Activated CD4-positive, alpha-beta T cell treated with anti-CD3 and anti-CD28 coated beads for 48 hours (primary cell): ENCODE data around the gene NPFFR1.
A peak's percentile ranks its signal among the peaks of the same experiment; 100 is the strongest.
"Not testable (repeated sequence)": the region's sequence is repeated elsewhere in the genome, so short reads cannot be mapped to it uniquely, and the experiment has no call there.

Experiments
- DNase-seq: peaks from one replicate; pipeline ENCODE4 v3.0.0-alpha.2; 2020

NPFFR1 gene

DNA sequence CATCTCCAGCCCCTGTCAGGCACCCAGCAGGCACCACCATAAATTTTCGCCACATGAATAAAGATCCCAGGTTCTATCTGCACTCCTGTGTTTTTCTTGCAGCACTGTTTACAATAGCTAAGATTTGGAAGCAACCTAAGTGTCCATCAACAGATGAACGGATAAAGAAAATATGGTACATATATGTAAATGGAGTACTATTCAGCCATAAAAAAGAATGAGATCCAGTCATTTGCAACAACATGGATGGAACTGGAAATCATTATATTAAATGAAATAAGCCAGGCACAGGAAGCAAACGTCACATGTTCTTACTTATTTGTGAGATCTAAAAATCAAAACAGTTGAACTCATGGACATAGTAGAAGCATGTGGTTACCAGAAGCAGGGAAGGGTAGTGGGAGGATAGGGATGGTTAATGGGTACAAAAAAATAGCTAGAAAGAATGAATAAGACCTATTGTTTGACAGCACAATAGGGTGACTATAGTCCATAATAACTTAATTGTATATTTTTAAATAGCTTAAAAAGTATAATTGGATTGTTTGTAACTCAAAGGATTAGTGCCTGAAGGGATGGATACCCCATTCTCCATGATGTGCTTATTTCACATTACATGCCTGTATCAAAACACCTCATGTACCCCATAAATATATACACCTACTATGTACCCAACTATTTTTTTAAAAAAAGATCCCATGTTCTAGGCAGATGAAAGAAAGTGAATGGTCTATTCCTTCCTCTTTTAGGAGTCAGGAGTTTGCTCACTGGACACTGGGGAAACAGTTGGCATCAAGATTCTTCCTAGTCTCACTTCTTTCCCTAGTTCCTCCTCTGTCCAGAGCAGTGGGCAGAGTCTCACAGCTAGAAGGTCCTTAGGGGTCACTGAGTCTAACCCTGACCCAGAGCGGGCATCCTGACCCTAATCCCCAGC is 1.0 kb upstream of the NPFFR1 start:
- DNase-seq, result no peak

DNA sequence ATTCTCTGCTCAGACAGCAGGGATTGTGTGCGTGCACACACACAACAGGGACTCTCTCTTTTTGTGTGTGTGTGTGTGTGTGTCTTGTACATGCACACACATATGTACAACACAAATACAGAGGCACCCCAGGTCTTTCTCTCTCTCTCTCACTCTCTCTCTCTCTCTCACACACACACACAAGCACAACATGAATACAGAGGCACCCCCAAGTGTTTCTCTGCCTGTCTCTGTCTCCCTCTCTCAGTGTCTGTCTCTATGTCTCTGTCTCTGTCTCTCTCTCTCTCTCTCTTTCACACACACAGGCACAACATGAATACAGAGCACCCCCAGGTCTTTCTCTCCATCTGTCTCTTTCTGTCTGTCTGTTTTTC is 746 bp downstream of the NPFFR1 start:
- no peak for DNase-seq

DNA sequence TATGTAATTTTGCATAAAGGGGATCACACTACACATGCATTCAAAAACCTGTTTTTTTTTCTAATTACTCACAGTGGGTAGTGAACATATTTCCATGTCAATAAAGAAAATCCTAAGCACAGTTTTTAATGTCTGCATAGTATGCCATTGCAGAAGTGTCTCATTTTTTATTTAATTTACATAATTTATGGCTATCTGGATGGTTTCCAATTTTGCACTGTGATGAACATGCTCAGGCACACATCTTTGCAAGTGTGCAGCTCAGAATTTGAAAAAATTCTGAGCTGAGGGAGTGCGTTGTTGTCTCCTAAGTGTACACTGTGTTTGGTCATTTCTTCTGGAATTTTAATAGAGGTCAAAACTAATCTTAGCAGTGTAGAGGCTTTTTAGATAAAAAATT is 2.2 kb downstream of the NPFFR1 start:
- DNase-seq, result no peak

DNA sequence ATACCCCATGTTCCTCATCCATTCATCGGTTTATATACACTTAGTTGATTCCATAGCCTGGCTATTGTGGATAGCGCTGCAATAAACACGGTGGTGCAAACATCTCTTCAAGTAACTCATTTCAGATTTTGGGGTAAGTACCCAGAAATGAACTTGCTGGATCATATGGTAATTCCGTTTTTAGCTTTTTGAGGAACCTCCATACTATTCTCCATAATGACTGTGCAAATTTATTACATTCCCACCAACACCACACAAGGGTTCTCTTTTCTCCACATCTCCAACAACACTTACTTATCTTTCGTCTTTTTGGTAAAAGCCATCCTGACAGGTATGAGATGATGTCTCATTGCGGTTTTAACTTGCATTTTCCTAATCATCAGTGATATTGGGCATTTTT is 3.7 kb downstream of the NPFFR1 start:
- DNase-seq, result no peak

DNA sequence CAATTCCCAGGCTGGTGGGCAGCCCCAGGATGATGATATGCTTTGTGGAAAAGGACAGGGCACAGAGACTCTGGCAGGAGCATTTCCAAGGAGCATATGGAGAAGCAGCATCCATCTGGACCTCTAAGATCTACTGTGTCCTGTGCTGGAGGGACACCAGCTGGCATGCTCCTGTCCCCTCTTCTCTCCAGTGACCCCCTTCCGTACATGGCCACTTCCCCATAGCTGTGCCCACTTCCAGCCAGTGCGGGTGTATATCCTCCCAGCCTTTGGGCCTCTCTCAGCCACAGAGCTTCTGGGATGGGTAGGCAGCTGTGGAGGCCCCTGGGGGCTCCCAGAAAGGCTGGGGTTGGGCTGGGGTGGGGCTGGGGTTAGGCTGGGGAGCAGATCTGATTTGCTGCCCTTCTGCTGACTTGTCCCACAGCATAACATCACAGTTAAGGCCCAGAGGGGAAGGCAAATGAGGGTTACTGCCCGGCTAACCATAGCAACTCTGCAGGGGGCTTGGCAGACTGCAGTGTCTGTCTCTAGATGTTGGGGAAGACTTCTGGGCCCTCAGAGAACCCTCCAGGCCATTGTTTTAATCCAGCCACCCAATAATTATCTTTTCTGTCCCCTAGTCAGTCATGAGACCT is 6.3 kb downstream of the NPFFR1 start:
- no peak for DNase-seq

DNA sequence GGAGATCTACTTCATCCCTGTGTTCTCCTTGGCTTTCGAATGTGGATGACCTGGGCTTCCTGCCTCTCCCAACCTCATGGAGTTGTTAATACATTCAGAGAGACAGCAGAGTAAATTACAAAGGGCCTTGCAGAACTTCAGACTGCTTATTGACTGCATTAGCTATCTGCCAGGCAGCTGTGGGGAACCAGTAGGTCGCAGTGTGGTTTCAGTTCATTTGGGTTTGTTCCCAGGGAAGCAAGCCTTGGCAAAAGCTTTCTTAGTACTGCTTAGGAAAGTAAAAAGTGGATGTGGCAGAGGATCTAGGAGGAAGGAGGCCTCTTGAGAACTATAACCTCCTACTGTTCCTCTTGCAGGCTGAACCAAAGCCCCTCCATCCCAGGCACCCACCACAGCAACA is 9.2 kb downstream of the NPFFR1 start:
- no peak for DNase-seq

DNA sequence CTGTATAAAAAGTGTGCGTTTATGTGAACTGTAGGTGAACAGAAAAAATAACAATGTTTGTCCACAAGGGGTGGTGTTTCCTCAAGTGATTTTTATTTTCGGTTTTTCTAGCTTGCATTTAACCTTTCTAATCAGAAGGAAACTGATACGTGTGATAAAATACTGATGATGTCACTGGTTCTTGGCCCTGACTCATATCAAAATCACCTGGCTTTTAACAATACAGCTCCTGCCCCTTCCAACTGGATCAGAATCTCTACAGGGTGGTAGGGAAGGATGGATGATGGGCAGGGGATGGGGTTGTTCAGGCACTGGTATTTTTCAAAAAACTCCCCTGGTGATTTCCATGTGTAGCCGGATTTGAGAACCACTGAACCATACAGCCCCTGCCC is 10.9 kb downstream of the NPFFR1 start:
- no peak for DNase-seq

DNA sequence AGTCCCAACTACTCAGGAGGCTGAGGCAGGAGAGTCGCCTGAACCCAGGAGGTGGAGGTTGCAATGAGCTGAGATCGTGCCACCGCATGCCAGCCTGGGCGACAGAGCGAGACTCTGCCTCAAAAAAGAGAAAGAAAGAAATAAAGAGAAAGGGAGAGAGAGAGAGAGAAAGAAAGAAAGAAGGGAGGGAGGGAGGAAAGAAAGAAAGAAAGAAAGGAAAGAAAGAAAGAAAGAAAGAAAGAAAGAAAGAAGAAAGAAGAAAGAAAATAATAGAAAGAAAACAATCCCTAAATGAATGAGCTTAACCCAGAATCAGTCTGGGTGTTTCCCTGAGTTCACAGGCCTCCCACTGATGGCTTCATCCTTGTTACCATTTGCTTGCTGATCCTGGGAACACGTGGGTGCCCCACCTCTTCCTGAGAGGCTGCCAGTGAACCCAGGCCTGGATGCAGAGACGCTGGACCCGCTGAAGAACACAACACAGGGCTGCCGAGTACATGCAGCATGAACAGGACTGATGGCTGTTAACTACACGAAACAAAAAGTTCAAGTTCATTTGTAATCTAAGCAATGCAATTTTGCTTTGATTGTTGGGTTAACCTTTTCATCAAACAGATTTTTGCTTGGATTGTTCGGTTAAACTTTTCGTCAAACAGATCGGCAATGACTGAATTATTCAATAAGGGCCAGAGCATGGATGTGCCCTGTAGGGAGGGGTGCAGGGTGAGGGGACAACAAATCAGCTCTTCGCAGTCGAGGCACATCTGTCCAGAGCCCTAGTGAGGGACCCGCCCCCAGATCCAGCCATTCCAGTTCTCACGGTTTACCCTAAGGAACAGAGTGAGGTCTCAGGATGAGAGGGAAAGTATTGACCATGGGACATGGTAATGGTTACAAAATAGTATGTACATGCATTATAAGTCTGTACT is 11.5 kb downstream of the NPFFR1 start:
- no peak for DNase-seq

DNA sequence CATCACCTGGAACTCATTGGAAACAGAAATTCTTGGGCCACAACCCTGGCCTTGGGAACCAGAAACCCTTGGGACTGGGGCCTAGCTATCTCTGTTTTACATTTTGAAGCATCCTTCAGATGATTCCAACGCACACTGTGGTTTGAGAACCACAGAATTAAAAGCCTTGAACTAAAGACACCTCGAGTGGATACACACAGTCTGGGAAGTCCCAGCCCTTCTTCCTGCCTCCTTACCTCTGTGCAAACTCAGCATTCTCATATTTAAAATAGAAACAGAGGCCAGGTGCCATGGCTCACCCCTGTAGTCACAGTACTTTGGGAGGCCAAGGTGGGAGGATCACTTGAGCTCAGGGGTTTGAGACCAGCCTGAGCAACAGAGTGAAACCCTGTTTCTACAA is 12.9 kb downstream of the NPFFR1 start:
- no peak for DNase-seq

DNA sequence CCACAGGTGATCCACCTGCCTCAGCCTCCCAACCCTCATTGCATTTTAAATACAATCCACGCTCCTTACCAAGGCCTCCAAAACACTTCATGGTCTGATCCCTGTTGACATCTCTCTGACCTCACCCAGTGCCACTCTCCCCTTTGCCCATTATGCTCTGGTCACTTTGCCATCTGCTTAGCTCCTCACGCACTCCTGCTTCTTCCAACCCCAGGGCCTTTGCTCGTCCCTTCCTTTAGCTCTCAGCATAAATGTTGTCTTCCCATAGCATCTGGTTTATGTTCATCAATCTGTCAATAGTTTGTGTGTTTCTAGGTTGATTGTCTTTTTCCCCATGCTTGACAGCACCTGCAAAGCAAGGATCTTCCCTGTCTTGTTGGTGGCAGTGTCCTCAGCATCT is 14.1 kb downstream of the NPFFR1 start:
- no peak for DNase-seq

DNA sequence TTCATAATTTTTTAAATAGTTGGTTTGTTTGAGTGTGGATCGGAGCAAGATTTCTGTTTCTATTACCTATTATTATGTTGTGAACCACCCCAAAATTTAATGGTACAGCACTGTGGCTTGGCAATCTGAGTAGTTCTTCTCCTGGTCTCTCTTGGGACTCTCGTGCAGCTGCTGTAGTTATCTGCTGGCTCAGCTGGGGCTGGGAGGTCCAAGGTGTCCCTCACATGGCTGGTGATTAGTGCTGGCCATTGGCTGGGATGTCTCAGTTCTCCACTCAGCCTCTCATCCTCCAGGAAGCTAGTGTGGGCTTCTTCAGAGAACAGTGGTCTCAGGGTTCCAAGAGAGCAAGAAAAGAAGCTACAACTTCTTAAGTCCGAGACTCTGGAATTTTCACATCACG is 15.4 kb downstream of the NPFFR1 start:
- DNase-seq, result no peak

DNA sequence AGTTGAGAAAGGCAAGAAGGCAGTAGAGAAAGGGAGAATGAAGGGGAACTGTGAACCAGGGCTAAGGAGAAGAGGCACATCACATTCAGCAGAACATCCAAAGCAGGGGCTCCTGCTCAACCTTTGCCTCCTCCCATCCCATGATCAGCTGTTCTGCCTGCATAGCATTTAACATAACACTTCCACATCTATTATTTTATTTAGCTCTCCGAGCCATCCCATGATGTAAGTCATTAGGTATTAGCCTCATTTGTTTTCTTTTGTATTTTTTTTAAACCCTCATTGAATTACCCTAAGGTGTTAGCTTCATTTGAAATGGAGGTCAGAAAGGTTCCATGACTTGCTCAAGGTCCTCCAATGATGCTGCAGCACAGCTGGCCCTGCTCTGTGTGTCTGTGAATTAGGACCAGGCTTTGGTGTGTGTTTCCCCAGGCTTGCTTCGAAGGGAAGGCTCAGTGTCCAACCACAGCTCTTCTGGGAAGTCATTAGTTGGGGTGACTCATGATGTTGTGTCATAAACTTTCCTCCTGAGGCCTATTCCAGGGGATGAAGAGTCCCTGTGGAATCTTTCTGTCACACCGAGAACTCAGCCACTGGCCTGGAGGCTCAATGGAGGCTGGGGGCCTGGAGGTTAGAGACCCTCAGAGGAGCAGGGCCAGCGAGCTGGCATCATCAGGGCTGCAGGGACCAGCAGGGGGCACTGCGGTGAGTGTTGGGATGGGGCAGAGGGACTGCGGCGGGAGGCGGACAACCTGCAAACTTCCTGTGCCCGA is 16.5 kb downstream of the NPFFR1 start:
- peak; percentile 25 for DNase-seq

DNA sequence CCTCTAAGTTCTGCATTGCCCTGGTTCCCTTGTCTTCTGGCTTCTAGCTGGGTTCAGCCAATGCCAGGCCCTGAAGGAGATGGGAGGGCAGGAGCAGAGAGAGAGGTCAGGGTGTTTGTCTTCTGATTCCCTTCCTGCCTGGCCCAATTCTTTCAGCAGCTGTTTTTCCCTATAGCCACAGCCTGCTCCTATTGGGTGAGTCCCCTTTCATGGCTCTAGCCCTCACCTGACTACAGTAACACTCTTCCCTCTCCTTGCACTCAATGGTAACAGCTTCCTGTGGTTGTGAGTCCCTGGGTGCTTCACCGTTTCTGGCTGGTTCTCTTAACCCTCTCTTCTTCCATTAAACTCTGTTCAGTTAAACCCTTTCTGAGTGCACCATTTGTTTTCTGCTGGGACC is 17.1 kb downstream of the NPFFR1 start:
- DNase-seq, result no peak

DNA sequence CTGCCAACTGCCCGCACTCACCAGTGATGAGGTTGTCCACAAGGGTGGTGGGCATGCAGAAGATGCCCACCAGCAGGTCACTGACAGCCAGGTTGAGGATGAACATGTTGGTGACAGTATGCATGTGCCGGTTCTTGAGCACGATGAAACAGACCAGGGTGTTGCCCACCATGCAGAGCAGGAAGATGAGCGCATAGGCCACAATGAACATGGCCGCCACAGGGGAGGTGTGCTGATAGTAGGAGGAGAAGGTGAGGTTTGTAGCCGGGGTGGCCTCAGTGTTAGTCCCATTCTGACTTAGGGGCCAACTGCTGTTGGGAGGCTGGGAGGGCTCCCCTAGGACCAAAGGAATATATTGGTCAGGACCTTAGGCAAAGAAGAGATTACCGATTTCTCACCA is 17.7 kb downstream of the NPFFR1 start:
- DNase-seq, result no peak

DNA sequence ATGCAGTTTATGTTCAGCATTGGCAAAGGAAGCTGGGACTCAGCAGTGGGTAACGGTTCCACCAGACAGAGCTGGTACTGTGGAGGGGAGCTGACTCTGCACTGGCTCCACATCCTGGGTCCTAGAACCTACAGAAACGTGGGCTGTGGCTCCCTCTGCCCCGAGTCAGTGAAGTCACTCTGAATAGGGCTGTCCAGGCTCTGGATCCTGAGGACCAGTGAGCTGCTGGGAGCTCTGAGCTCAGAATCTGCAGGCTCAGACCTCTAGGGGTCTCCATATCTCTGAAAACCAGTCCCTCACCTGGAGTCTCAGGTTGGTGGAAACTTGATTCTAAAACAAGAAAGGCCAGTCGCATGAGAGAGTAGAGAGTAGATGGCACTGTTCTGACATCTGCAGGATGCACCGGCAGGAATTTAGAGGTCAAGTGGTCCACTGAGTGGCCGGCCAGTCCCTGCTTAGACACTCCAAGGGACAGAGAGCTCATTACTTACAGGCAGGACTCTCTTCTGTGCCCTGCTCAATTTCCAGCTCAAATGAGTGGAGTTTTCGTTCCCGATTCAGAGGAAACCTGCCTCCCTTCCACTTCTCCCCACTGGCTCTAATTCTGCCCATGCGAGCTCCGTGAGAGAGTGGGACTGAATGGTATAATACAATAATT is 18.6 kb downstream of the NPFFR1 start:
- DNase-seq, result no peak

DNA sequence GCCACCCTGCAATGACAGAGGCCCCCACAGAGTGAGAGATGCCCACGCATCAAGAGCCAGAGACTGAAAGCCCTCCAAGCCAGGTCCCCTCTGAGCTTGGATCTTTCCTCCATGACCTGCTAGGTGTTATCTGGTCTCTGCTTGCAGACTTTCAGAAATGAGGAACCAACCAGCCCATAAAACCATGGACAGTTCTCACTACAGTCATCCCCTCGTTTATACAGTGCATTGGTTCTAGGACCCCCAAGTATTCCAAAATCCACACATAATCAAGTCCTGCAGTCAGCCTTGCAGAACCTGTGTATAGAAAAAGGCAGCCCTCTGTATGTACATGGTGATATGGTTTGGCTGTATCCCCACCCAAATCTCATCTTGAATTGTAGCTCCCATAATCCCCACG is 23.1 kb downstream of the NPFFR1 start:
- DNase-seq, result no peak

DNA sequence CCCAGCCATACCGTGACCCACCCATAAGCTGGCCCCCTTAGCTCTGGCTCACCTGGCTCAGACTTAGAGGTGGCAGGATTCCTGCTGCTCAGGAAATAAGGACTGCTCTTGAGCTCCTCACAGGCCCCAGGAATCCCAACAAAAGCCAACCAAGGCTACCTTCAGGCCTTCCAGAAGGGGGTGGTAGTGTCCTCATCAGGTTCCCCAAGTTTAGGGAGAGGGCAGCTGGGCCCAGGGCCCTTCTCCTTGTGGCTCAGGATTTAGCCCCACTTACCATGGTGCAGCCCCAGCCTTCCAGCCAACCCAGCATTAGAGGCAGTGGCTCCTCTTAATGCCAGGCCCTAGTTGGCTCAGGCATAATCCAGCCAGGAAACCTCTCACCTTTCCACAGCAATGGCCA is 23.5 kb downstream of the NPFFR1 start:
- DNase-seq, result no peak

DNA sequence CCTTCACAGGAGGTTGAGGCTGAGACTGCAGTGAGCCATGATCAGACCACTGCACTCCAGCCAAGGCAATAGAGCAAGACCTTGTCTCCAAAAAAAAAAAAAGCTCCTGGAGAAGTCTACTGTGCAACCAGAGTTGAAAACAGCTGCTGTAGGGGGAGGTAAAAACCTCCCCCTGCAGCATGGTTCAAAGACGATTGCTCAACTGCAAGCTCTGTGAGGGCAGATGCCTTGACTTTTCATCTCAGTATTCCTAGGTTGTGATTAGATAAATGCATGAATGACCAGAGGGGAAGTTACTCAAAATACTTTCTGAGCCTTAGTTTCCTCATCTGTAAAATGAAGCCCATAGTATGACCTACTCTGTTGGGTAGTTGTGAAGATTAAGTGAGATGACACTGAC is 25.6 kb downstream of the NPFFR1 start:
- DNase-seq, result no peak

DNA sequence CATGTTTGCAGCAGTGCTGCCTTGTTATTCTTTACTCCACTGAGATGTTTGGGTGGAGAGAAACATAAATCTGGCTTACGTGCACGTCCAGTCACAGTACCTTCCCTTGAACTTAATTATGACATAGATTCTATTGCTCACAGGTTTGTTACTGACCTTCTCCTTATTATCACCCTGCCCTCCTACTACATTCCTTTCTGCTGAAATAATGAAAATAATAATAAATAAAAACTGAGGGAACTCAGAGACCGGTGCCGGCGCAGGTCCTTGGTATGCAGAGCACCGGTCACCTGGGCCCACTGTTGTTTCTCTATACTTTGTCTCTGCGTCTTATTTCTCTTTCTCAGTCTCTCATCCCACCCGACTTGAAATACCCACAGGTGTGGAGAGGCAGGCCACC is 26.0 kb downstream of the NPFFR1 start:
- not testable (repeated sequence) for DNase-seq

DNA sequence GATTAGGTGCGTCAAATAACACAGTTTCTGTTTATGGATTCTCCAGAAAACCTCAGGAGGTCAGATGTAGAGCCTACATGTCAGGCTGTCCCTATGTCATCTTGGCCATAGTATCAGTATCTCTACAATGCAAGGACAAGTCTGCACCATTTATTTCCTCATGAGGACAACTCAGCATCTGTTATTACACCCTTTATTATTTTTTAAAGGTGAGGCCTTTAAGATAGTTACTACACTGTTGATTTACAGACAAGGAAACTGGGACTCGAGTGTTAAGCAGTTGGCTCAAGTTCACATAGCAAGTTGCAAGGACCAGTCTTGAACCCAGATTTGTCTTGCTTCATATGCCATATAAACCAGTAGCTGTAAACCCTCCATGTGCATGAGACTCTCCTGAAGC is 27.3 kb downstream of the NPFFR1 start:
- no peak for DNase-seq

DNA sequence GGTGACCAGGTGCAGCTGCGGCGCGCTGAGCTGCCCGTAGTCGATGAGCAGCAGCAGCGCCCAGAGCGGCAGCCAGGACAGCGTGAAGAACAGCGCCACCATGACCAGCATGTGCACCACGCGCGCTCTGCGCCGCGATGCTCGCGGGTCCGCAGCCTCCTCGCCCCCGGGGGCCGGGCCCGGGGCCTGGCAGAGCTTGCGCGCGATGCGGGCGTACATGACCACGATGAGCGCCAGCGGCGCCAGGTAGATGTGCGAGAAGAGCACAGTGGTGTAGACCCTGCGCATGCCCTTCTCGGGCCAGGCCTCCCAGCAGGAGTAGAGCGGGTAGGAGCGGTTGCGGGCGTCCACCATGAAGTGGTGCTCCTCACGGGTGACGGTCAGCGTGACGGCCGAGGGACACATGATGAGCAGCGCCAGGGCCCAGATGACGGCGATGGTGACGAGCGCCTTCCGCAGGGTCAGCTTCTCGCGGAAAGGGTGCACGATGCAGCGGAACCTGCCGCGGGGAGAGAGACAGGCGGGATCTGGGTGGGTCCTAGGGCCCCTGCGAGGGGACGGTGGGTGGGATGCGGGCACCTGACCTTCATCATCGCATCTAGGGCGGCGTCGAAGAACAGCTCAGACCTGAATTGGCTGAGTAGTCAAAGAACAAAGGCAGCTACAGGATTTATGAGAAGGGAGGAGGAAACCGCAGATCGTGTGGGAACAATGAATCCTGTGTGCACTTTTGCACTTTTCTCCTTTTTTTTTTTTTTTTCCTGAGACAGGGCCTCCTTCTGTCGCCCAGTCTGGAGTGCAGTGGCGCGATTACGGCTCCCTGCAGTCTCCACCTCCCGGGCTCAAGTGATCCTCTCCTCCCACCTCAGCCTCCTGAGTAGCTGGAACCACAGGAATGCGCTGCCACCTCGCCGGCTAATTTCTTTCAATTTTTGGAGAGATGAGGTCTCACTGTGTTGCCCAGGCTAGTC is 28.2 kb downstream of the NPFFR1 start:
- DNase-seq, result peak; percentile 19
